Sigmoid colon (tissue), 7 donors: ENCODE data around the gene LDB2. TPM values are rescaled to one million over a fixed set of nuclear protein-coding genes. Genes with fewer than 3 reads are reported as not detected.

ENCODE experiments used
- DNase-seq: peaks from one replicate; pipeline ENCODE4 v3.0.0-alpha.2; 2019
- H3K27ac ChIP-seq, 4 donors: fragments of 200-600 bp; sonication (generic); one replicate each; pipeline ENCODE4 v1.5.1; 2016 to 2019; ENCODE audit warnings: mild to moderate bottlenecking in 1 of 4
- H3K27me3 ChIP-seq, 3 donors: fragments of 200-600 bp; sonication (generic); one replicate each; pipeline ENCODE4 v1.5.1; 2019; ENCODE audit warnings: mild to moderate bottlenecking in 1 of 3
- H3K36me3 ChIP-seq, 4 donors: fragments of 200-600 bp; sonication (generic); one replicate each; pipeline ENCODE4 v1.5.1; 2016 to 2019
- H3K4me1 ChIP-seq, 4 donors: fragments of 200-600 bp; sonication (generic); one replicate each; pipeline ENCODE4 v1.5.1; 2017 to 2019
- H3K4me3 ChIP-seq, 4 donors: fragments of 200-600 bp; sonication (generic); one replicate each; pipeline ENCODE4 v1.5.1; 2017 to 2019; ENCODE audit warnings: mild to moderate bottlenecking in 2 of 4, moderate library complexity in 1 of 4
- H3K9me3 ChIP-seq, 4 donors: fragments of 200-600 bp in 3 of 4; sonication (generic) in 3 of 4; one replicate each; pipeline versions ENCODE4 v1.5.1 to v1.6.1; 2013 to 2019
- EP300 ChIP-seq, 4 donors: sonication (generic); formaldehyde crosslinking; IDR thresholded peaks; one replicate each; pipeline ENCODE4 v1.6.1; 2017; ENCODE audit warnings: antibody characterized with exemption in 4 of 4
- POLR2A ChIP-seq, 2 donors: fragments of 450-650 bp; IDR thresholded peaks; one replicate each; pipeline ENCODE4 v1.6.1; 2016; ENCODE audit warnings: antibody characterized with exemption in 2 of 2, mild to moderate bottlenecking in 2 of 2, moderate library complexity in 2 of 2
- POLR2AphosphoS5 ChIP-seq, 4 donors: sonication (generic); formaldehyde crosslinking; IDR thresholded peaks; one replicate each; pipeline ENCODE4 v1.6.1; 2017; ENCODE audit warnings: antibody characterized with exemption in 4 of 4
- WGBS, 2 donors: extraction: QIAGEN DNeasy Blood & Tissue Kit; methylation state at CpG; one replicate each; pipeline ENCODE4 v1.1.7; 2013; 5-methylcytosine and 5-hydroxymethylcytosine counted together
- intact Hi-C: fragments of 100-400 bp; cut with DNase I; formaldehyde crosslinking; loops from one replicate; pipeline ENCODE4 v1.15.1; 2023
- polyA plus RNA-seq, 3 donors: library from polyadenylated mRNA; stranded (reverse); fragments of 200-250 nt; gene quantifications; one replicate each; pipeline ENCODE4 v1.2.3, GENCODE V29; 2013
- total RNA-seq, 4 donors: library from RNA; depleted of rRNA; stranded (reverse); fragments of >200 nt; gene quantifications; one replicate each; pipeline ENCODE4 v1.1.0, GENCODE V29; 2016
- TF ChIP-seq, protein P1 (sequence below), 4 experiments: fragments of 450-650 bp in 3 of 4; fragments of 200-600 bp in 1 of 4; IDR thresholded peaks; one replicate each; pipeline ENCODE4 v1.5.1; 2016 to 2019; ENCODE audit warnings: antibody characterized with exemption in 4 of 4, mild to moderate bottlenecking in 3 of 4, moderate library complexity in 2 of 4
- donor health status: healthy with polysubstance abuse.
- donor health status: Bipolar disorder and iron deficiency.
- donor health status: healthy.

Gene LDB2
- total and polyA plus RNA-seq, 7 donors, result 2.1 to 28.5 (median 18.3) TPM

GRCh38 chr4:16760617-16761363 is 137.7 kb downstream of the LDB2 start:
- no peak overlapping the region for H3K4me3 ChIP-seq
- TF ChIP-seq EP300 (IDR thresholded peaks at IDR 0.05) (no peak), POLR2AphosphoS5 (IDR thresholded peaks at IDR 0.05) (no peak), POLR2A (IDR thresholded peaks at IDR 0.05) (no peak)
- TF ChIP-seq, protein P1, sequence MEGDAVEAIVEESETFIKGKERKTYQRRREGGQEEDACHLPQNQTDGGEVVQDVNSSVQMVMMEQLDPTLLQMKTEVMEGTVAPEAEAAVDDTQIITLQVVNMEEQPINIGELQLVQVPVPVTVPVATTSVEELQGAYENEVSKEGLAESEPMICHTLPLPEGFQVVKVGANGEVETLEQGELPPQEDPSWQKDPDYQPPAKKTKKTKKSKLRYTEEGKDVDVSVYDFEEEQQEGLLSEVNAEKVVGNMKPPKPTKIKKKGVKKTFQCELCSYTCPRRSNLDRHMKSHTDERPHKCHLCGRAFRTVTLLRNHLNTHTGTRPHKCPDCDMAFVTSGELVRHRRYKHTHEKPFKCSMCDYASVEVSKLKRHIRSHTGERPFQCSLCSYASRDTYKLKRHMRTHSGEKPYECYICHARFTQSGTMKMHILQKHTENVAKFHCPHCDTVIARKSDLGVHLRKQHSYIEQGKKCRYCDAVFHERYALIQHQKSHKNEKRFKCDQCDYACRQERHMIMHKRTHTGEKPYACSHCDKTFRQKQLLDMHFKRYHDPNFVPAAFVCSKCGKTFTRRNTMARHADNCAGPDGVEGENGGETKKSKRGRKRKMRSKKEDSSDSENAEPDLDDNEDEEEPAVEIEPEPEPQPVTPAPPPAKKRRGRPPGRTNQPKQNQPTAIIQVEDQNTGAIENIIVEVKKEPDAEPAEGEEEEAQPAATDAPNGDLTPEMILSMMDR (IDR thresholded peaks at IDR 0.05), result no peak
- H3K36me3 ChIP-seq, result no peaks in the 10 kb centered on the region
- no peak for DNase-seq
- intact Hi-C loops, result no loop called here
- H3K4me1 ChIP-seq, result no peaks in the 10 kb centered on the region
- 53 to 60% methylated on average over 6 of the region's 6 CpGs for WGBS, 2 donors
- H3K27me3 ChIP-seq, result no peaks in the 10 kb centered on the region
- no peaks in the 10 kb centered on the region for H3K9me3 ChIP-seq
- no peak overlapping the region for H3K27ac ChIP-seq

DNA sequence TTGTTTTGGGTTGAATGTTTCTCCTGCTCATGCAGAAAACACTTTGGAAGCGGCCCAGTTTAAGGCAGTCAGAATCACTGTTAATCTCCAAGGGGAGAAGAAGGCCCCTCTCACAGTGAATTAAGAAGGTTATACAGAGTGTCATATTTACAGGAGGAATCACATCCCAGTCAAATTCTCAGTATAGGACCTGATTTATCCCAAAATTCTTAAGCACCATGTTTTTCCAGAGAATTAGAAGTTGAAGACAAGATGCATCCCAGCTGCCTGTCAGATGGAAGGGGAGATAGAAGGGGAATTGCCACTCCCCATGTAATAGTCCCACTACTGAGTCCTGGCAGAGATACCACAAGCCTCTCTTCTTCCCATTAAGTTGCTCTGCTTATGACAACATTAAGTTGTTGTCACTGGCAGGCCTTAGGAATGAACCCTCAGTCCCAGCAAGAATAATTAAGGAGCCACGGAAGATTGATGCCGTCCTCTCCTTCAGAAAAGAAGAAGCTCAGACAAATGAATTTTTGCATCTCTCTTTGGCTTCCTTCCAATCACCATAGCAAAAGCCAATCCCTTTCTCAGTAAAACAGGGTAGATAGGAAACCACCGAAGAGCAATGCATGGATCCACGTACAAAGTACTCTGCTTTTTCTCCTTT is 138.4 kb downstream of the LDB2 start:
- Histone ChIP-seq H3K27ac (no peak overlapping the region), H3K4me3 (no peak overlapping the region), H3K4me1 (no peaks in the 10 kb centered on the region), H3K36me3 (no peaks in the 10 kb centered on the region), H3K9me3 (no peaks in the 10 kb centered on the region), H3K27me3 (no peaks in the 10 kb centered on the region)
- WGBS, 2 donors, result 72 to 77% methylated on average over 5 of the region's 5 CpGs
- intact Hi-C loops, result no loop called here
- TF ChIP-seq EP300 (IDR thresholded peaks at IDR 0.05) (no peak), POLR2AphosphoS5 (IDR thresholded peaks at IDR 0.05) (no peak), POLR2A (IDR thresholded peaks at IDR 0.05) (no peak)
- TF ChIP-seq, protein P1 (IDR thresholded peaks at IDR 0.05), result no peak
- no peak for DNase-seq

DNA sequence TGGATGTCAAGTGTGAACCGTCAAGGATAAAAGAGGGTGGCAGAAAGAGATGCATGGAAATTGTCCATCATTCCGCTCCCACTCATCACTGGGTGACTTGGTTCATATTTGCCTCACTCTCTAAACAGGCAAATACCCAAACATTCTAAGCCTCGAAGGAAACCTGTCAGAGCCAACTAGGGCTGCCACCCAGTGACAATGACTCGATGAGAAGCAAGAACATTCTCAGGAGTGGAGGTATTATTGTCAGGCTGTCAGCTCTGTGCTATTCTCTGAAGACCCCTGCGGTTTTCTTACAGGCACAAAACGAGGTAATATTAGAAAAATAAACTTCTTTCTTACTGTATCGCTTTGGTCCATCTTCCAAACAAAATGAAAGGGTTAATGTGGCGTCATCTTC is 139.6 kb downstream of the LDB2 start:
- H3K4me3 ChIP-seq, result no peak overlapping the region
- intact Hi-C loops, result no loop called here
- no peak overlapping the region for H3K27ac ChIP-seq
- H3K9me3 ChIP-seq, result no peaks in the 10 kb centered on the region
- H3K36me3 ChIP-seq, result no peaks in the 10 kb centered on the region
- DNase-seq, result no peak
- TF ChIP-seq POLR2A (IDR thresholded peaks at IDR 0.05) (no peak), EP300 (IDR thresholded peaks at IDR 0.05) (no peak)
- TF ChIP-seq, protein P1 (IDR thresholded peaks at IDR 0.05), result no peak
- 69 to 82% methylated on average over 8 of the region's 8 CpGs for WGBS, 2 donors
- H3K4me1 ChIP-seq, result no peaks in the 10 kb centered on the region
- H3K27me3 ChIP-seq, result no peaks in the 10 kb centered on the region

DNA sequence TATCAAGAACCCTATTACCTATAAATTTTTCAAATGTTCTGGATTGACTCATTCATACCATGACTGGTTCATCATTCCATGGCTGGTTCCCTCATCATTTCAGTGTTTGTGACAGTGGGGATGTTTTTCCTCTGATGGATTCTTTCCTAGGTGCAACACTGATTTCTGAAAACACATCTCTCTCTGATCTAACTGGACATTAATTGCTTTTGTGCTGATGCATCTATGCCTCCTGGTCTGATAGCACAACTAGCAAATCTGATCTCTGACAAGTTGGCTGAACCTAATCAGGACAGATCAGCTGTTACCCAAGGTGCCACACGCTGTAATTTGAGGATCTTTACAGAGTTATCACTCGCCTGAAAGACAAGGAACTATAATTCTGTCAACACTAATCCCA is 140.2 kb downstream of the LDB2 start:
- TF ChIP-seq, protein P1 (IDR thresholded peaks at IDR 0.05), result no peak
- no peak for TF ChIP-seq POLR2A (IDR thresholded peaks at IDR 0.05)
- no peak for TF ChIP-seq EP300 (IDR thresholded peaks at IDR 0.05)
- no peak for TF ChIP-seq POLR2AphosphoS5 (IDR thresholded peaks at IDR 0.05)
- Histone ChIP-seq H3K27ac (no peak overlapping the region), H3K4me1 (no peaks in the 10 kb centered on the region), H3K9me3 (no peaks in the 10 kb centered on the region), H3K36me3 (no peaks in the 10 kb centered on the region), H3K4me3 (no peak overlapping the region), H3K27me3 (no peaks in the 10 kb centered on the region)
- intact Hi-C loops, result no loop called here
- no peak for DNase-seq
- 49 to 80% methylated on average over 2 of the region's 2 CpGs for WGBS, 2 donors
